RWPE1 (cell line): ENCODE results near the gene CBLIF.

Source experiments
- CTCF ChIA-PET: fragments of 350-600 bp; sonication (Branson Sonifier 250); formaldehyde crosslinking; extraction: SDS; loops from one replicate; lab custom pipeline; 2021; lab: Yijun Ruan, JAX
- POLR2A ChIA-PET: fragments of 400-600 bp; formaldehyde crosslinking; extraction: SDS; loops from one replicate; lab custom pipeline; 2020; ENCODE audit warnings: antibody characterized with exemption; ENCODE audit not compliant: low non-redundant PET; lab: Yijun Ruan, JAX
- DNase-seq: peaks from one replicate; pipeline ENCODE4 v3.0.0; 2012; ENCODE audit warnings: low spot score
- H3K27ac ChIP-seq: fragments of 450-650 bp; 2 replicates; pipeline ENCODE4 v1.5.1; 2017
- CTCF ChIP-seq: fragments of 450-650 bp; conservative IDR thresholded peaks from 2 replicates; pipeline ENCODE4 v1.5.1; 2017; ENCODE audit warnings: low read depth, mild to moderate bottlenecking

Gene CBLIF

GRCh38 chr11:59779487-59779886 lies 65.8 kb downstream of the CBLIF start:
- ChIA-PET POLR2A (no interaction called here), CTCF (no interaction called here)
- H3K27ac ChIP-seq = no peak overlapping the region
- no peak for DNase-seq
- TF ChIP-seq CTCF = no peak
